ENCODE results near the gene KRT38. TPM values are rescaled to one million over a fixed set of nuclear protein-coding genes. Genes with fewer than 3 reads are reported as not detected.

The KRT38 gene
- total RNA-seq, 1 experiment from 2014 or later, result not detected

- Histone ChIP-seq H3K23me2 (ENCODE audit: insufficient read length, low read depth, low read length, poor library complexity, severe bottlenecking) (no peaks in the 10 kb centered on the region), H4K5ac (ENCODE audit: insufficient read length, low read depth, low read length) (no peak overlapping the region)
- no peaks in the 10 kb centered on the region; a peak in 1 of 7 replicates for H3K36me3 Mint-ChIP-seq (ENCODE audit: insufficient read depth in 1 of 3, low read depth in 3 of 3)
Observed at GRCh38 chr17:41474863-41475262, 34.1 kb upstream of the KRT38 start.

More at GRCh38 chr17:41474863-41475262, 34.1 kb upstream of the KRT38 start:
- Histone ChIP-seq H3K18ac (ENCODE audit: insufficient read length, low read depth, low read length) (no peak overlapping the region), H3T11ph (ENCODE audit: low read length) (no peak overlapping the region), H3K23ac (ENCODE audit: insufficient read length, low read depth, low read length) (no peak overlapping the region), H3K56ac (ENCODE audit: insufficient read length, low read depth, low read length) (no peak overlapping the region), H2AFZ (ENCODE audit: low read length) (no peak overlapping the region), H3K27me3 (ENCODE audit: insufficient read depth, low read length) (no peaks in the 10 kb centered on the region), H2BK5ac (ENCODE audit: insufficient read length, low read length) (no peak overlapping the region), H2BK120ac (ENCODE audit: low read depth, low read length, poor library complexity, severe bottlenecking) (no peak overlapping the region), H3K4ac (ENCODE audit: low read depth, low read length) (no peak overlapping the region), H4K20me1 (ENCODE audit: control insufficient read depth, insufficient read depth, insufficient read length) (no peaks in the 10 kb centered on the region), H3K79me2 (ENCODE audit: insufficient read depth, low read length) (no peaks in the 10 kb centered on the region), H3K4me2 (ENCODE audit: insufficient read depth, insufficient read length, low read length) (no peak overlapping the region), H2BK15ac (ENCODE audit: low read depth, low read length) (no peak overlapping the region), H4K8ac (replicated peaks; ENCODE audit: insufficient read length, low read depth, low read length) (no peak overlapping the region), H2BK12ac (ENCODE audit: insufficient read length, low read depth, low read length) (no peak overlapping the region), H3K79me1 (ENCODE audit: insufficient read depth, low read depth, low read length, poor library complexity, severe bottlenecking) (no peaks in the 10 kb centered on the region), H3K4me1 (ENCODE audit: insufficient read depth, low read length) (no peaks in the 10 kb centered on the region), H3K27ac (ENCODE audit: insufficient read length, low read depth, low read length) (no peak overlapping the region), H2AK5ac (ENCODE audit: insufficient read length, low read length) (no peak overlapping the region), H3K9ac (ENCODE audit: extremely low read depth, insufficient read length, low read length) (no peak overlapping the region), H2BK20ac (ENCODE audit: low read depth, low read length, poor library complexity, severe bottlenecking) (no peak overlapping the region), H3K14ac (ENCODE audit: insufficient read depth, low read length) (no peak overlapping the region), H3K9me3 (ENCODE audit: control insufficient read depth, low read depth, low read length) (no peaks in the 10 kb centered on the region), H4K91ac (ENCODE audit: insufficient read length, low read depth, low read length) (no peak overlapping the region)
- no CpG with 5 or more reads among the region's 8 CpGs for WGBS (ENCODE audit: extremely low coverage, insufficient read length, low lambda C conversion rate)
- no peak overlapping the region for H3K4me3 Mint-ChIP-seq
- H3K4me1 Mint-ChIP-seq, result no peaks in the 10 kb centered on the region
- peaks cover 4% of the 10 kb centered on the region for H3K27me3 Mint-ChIP-seq (ENCODE audit: low read depth)
- no peak overlapping the region; a peak in 1 of 7 replicates for H3K27ac Mint-ChIP-seq
- peaks cover 6 to 11% of the 10 kb centered on the region in 2 experiments; a peak in 3 of 5 replicates for H3K9me3 Mint-ChIP-seq
- no peak for TF ChIP-seq CTCF (conservative IDR thresholded peaks at IDR 0.05)
- no peak for DNase-seq

All from H9 (cell line).